GM13977 (cell line): Measurements from ENCODE around the gene CTSO.
"Not testable (repeated sequence)": the region's sequence is repeated elsewhere in the genome, so short reads cannot be mapped to it uniquely, and the experiment has no call there.

Experiments used
- DNase-seq: peaks from one replicate; pipeline ENCODE4 v3.0.0; 2012; ENCODE audit warnings: low spot score
- CTCF ChIP-seq: IDR thresholded peaks from 2 replicates; pipeline ENCODE4 v1.5.1; 2012; ENCODE audit warnings: mild to moderate bottlenecking, control low read depth; ENCODE audit not compliant: insufficient read depth; ENCODE audit errors: extremely low read depth, missing control alignments
- in situ Hi-C: fragments of 300-500 bp; cut with MboI; formaldehyde crosslinking; loops from one replicate; pipeline ENCODE4 v1.12.0; 2022; ENCODE audit warnings: low sequenced_read_pairs, low pct_unique_long_range_greater_than_20kb, mixed read lengths, inconsistent platforms; ENCODE audit not compliant: unreplicated experiment

CTSO gene

DNA sequence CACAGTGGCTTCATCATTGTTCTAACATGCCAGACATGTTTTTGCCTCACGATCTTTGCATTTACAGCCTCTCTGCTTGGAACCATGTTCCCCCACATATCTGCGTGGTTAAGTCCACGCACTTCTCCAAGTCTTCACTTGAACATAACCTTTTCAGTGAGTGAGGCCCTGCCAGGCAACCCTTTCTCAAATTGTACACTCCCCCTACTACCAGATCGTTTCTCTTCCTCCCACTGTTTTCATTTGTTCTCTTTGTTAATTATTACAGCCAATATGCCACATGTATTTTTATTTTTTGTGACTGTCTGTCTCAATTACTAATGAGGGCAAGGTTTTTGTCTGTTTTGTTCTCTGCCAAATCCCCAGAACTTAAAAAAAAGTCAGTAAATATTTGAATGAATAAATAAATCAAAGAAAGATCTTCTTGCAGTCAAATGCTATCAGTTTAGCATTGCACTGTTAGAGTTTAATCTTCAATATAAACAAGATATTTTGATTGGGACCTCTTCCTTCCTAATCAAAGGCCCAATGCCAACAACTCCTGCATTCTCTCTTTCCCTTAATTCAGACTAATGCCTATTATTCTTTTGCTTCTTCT lies 18.2 kb downstream of the CTSO start:
- DNase-seq: no peak
- in situ Hi-C loops: no loop called here
- TF ChIP-seq CTCF: no peak

GRCh38 chr4:155934634-155935033 lies 19.0 kb downstream of the CTSO start:
- in situ Hi-C loops, DNase-seq: not testable (repeated sequence)

GRCh38 chr4:155931634-155932033 lies 22.0 kb downstream of the CTSO start:
- TF ChIP-seq CTCF: no peak
- DNase-seq: no peak
- in situ Hi-C loops: no loop called here

GRCh38 chr4:155930330-155930729 lies 23.3 kb downstream of the CTSO start:
- in situ Hi-C loops: no loop called here
- no peak for TF ChIP-seq CTCF
- no peak for DNase-seq

DNA sequence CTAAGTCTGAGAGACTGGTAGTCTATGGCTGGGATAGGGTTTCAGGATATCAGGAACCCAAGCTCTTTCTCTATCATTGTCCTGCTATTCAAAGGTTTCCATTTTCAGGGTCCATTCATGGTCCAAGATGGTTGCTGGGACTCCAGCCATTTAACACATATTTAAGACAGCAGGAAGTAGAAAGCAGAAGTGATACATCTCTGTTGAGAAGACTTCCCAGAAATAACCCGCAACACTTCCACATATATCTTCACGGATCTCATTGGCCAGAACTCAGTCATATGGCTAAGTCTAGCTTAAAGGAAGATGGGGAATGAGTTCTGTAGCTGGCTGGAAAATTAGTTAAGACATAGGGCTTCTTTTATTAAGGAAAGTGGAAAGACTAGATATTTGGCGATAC lies 23.8 kb downstream of the CTSO start:
- DNase-seq: no peak
- TF ChIP-seq CTCF: no peak
- in situ Hi-C loops: no loop called here

GRCh38 chr4:155924637-155925036 lies 29.0 kb downstream of the CTSO start:
- in situ Hi-C loops: no loop called here
- TF ChIP-seq CTCF: no peak
- no peak for DNase-seq

- no peak for TF ChIP-seq CTCF
- in situ Hi-C loops: no loop called here
- no peak for DNase-seq
Measured at GRCh38 chr4:155921597-155921996, 32.1 kb downstream of the CTSO start.
